Fibroblast of pulmonary artery (primary cell): ENCODE results near the gene HOXD11.

Experiments used
- DNase-seq: peaks from one replicate; pipeline ENCODE4 v3.0.0-alpha.2; 2010; ENCODE audit warnings: low read depth
- H3K4me3 ChIP-seq: replicated peaks from 2 replicates; pipeline ENCODE4 v1.5.1; 2011; ENCODE audit warnings: low read depth, mild to moderate bottlenecking, control low read depth, low read length, moderate library complexity
- TF ChIP-seq, protein P1 (sequence below): IDR thresholded peaks from 2 replicates; pipeline ENCODE4 v1.5.1; 2011; ENCODE audit warnings: mild to moderate bottlenecking, control low read depth, low read length, inconsistent platforms; ENCODE audit errors: missing control alignments

Gene HOXD11

DNA sequence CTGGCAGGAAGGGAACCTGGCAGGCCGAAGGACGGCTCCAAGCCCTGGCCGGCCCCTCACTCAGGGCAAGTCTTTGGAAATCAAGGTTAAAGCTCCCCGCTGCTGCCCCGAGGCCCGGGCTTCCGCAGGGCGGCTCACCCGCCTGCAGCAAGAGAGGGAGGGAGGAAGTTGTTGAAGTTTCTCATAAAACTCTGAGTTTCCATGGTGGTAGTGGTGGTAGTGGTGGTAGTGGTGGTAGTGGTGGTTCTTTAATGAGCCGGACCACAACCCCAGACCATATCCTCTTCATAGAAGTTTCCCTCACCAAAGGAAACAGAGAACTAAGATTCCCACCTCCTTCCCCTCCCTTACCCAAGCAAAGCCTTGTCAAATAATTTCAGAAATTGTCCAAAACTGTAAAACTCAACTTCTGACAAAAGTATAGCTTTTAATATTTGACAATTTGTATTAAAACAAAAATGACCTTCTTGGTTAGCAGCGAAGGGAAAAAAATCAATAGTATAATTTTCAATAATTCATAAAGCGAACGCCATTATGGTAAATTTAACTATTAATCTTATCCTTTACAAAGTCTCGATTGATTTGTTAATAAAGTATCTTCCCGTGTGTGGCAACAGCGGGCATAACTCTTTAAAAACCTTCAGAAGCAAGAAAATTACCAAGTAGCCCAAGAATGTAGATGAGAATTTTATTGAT lies 8.0 kb downstream of the HOXD11 start:
- H3K4me3 ChIP-seq: no peak overlapping the region
- TF ChIP-seq, protein P1, sequence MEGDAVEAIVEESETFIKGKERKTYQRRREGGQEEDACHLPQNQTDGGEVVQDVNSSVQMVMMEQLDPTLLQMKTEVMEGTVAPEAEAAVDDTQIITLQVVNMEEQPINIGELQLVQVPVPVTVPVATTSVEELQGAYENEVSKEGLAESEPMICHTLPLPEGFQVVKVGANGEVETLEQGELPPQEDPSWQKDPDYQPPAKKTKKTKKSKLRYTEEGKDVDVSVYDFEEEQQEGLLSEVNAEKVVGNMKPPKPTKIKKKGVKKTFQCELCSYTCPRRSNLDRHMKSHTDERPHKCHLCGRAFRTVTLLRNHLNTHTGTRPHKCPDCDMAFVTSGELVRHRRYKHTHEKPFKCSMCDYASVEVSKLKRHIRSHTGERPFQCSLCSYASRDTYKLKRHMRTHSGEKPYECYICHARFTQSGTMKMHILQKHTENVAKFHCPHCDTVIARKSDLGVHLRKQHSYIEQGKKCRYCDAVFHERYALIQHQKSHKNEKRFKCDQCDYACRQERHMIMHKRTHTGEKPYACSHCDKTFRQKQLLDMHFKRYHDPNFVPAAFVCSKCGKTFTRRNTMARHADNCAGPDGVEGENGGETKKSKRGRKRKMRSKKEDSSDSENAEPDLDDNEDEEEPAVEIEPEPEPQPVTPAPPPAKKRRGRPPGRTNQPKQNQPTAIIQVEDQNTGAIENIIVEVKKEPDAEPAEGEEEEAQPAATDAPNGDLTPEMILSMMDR: no peak
- DNase-seq: no peak

DNA sequence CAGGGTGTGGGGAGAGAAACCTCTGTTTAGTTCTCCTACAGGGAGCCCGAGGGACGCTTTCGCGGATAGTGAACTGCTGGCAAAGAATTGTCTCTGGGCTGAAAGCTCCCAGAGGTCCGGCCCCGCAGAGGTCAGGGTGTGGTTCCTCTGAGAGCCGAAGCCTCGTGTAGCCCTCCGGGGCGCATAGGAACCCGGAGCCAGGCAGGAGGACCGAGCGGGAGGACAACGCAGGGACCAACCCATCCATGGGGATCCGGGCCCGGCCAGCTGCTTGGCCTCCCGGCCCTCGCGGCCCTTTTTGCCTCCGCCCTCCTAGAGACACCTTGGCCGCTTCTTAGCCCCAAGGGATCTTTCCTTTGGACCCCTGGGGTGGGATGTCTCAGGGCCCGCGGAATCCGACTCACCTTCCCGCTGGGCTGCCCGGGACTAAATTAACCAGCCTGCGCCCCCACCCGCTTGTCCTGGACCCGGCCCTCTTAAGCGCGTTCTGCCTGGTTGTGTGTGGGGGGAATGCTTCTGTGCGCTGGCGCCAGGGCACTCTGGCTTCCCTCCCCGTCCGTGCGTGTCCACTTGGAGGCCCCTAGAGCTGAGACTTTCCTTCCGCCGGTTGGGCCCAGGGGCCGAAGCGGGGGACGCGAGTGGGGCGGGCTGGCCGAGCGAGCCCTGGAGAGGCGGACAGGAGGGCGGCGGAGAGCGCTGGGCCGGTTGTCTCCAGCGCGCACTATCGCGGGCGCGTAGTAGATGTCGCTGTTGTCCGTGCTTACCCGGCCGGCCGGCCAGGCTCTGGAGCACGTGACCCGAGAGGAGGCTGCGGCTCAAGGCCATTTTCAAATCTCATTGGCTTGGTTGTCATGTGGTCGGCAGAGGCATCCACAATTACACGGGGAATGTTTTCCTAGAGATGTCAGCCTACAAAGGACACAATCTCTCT lies 9.1 kb downstream of the HOXD11 start, which contains the start of gene HOXD10:
Gene HOXD10, plus strand, starts transcription at position 896 of the 931 bp plus-strand sequence. CDS start 56 bp downstream, outside the sequence.
- TF ChIP-seq, protein P1: no peak
- DNase-seq: no peak
- H3K4me3 ChIP-seq: no peak within 1 kb of the TSS

DNA sequence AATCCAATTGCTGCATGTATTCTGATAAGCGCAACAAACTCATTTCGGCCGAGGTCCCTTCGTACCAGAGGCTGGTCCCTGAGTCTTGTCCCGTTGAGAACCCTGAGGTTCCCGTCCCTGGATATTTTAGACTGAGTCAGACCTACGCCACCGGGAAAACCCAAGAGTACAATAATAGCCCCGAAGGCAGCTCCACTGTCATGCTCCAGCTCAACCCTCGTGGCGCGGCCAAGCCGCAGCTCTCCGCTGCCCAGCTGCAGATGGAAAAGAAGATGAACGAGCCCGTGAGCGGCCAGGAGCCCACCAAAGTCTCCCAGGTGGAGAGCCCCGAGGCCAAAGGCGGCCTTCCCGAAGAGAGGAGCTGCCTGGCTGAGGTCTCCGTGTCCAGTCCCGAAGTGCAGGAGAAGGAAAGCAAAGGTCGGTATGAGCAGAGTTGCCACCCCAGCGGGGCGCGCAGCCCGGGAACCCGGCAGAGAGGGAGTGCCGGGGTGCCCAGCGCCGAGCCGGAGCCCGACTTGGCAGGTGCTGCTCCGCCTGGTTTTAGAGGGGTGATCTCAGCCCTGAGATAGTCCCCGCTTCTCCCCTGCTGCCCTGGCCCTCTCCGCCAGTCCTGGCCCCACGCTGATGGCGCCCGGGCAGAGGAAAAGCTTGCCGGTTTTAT lies 10.2 kb downstream of the HOXD11 start:
- no peak overlapping the region for H3K4me3 ChIP-seq
- TF ChIP-seq, protein P1: no peak
- DNase-seq: no peak

DNA sequence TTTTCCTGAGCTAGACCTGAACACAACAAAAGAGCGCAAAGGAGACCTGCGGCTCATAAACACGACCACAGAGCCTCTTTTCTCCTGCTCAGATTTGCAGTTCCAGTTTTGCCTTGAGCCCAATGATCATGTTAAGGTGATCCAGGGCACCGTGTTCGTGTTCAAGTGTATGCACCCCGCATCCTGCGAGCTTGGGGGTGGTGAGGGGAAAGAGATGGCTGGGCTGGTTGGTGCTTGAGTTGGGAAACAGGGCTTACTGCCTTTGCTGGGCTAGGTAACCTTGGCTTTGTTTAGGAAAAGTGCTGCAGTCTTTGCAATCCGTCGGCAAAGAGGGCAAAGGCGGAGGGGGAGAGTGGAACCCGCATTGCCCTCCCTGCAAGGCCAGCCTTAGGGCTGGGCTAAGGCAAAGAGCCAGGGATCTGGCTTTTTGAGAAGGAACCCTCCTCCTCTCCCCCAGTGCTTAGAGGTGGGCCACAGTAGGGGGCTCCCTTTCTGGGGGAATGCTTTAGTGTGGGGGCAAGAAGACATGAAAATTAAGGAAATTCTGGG lies 10.8 kb downstream of the HOXD11 start:
- DNase-seq: no peak
- H3K4me3 ChIP-seq: no peak overlapping the region
- TF ChIP-seq, protein P1: no peak

DNA sequence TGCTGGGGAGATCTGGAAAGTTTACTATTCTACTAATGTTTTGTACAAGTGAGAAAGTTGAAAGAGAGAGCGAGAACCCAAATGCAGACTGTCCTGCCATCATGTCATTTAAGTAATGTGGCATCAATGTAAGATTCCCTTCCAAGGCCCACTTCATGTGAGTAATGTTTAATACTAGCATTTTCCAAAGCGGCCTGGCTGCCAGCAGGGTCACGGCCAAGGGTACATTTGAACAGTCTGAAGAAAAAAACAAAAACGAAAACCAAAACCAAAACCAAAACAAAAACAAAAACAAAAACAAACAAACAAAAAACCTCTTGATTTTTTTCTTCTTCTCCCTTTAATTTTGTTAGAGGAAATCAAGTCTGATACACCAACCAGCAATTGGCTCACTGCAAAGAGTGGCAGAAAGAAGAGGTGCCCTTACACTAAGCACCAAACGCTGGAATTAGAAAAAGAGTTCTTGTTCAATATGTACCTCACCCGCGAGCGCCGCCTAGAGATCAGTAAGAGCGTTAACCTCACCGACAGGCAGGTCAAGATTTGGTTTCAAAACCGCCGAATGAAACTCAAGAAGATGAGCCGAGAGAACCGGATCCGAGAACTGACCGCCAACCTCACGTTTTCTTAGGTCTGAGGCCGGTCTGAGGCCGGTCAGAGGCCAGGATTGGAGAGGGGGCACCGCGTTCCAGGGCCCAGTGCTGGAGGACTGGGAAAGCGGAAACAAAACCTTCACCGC lies 11.7 kb downstream of the HOXD11 start:
- no peak for DNase-seq
- no peak overlapping the region for H3K4me3 ChIP-seq
- TF ChIP-seq, protein P1: peak; percentile 29
